Activated T-cell treated with anti-CD3 and anti-CD28 coated beads, Interleukin-2, amount 50 U/mL, for 24 hours (primary cell): ENCODE results near the gene STX7.

Experiments
- DNase-seq: peaks from one replicate; pipeline ENCODE4 v3.0.0-alpha.2; 2020
- H3K27ac Mint-ChIP-seq: 2 replicates; pipeline ENCODE4 v1.8.0; 2020; ENCODE audit warnings: mild to moderate bottlenecking, mixed read lengths
- H3K27me3 Mint-ChIP-seq: 2 replicates; pipeline ENCODE4 v1.8.0; 2020; ENCODE audit warnings: mixed read lengths
- H3K36me3 Mint-ChIP-seq: 2 replicates; pipeline ENCODE4 v1.8.0; 2020; ENCODE audit warnings: low read depth, mixed read lengths
- H3K4me1 Mint-ChIP-seq: 2 replicates; pipeline ENCODE4 v1.8.0; 2020; ENCODE audit warnings: low read depth, mixed read lengths
- H3K4me3 Mint-ChIP-seq: 2 replicates; pipeline ENCODE4 v1.8.0; 2020; ENCODE audit warnings: mild to moderate bottlenecking, moderate library complexity, mixed read lengths
- H3K9me3 Mint-ChIP-seq: 2 replicates; pipeline ENCODE4 v1.8.0; 2020; ENCODE audit warnings: mixed read lengths

The STX7 gene

GRCh38 chr6:132494954-132495353, 18.0 kb downstream of the STX7 start:
- Mint-ChIP-seq H3K27ac (peak overlapping the region; percentile 13), H3K27me3 (no peaks in the 10 kb centered on the region), H3K4me1 (peaks cover 45% of the 10 kb centered on the region), H3K4me3 (no peak overlapping the region), H3K9me3 (peaks cover 3% of the 10 kb centered on the region), H3K36me3 (peaks cover 37% of the 10 kb centered on the region)
- DNase-seq, result no peak

- peaks cover 3% of the 10 kb centered on the region for H3K9me3 Mint-ChIP-seq
- H3K27ac Mint-ChIP-seq, result no peak overlapping the region
- peaks cover 17% of the 10 kb centered on the region for H3K36me3 Mint-ChIP-seq
- DNase-seq, result no peak
- no peaks in the 10 kb centered on the region for H3K27me3 Mint-ChIP-seq
- peaks cover 40% of the 10 kb centered on the region for H3K4me1 Mint-ChIP-seq
- H3K4me3 Mint-ChIP-seq, result no peak overlapping the region
Measured at GRCh38 chr6:132491881-132492280, 21.0 kb downstream of the STX7 start.

GRCh38 chr6:132491303-132491702, 21.6 kb downstream of the STX7 start:
- DNase-seq, result no peak
- Mint-ChIP-seq H3K27me3 (no peaks in the 10 kb centered on the region), H3K4me1 (peaks cover 37% of the 10 kb centered on the region), H3K27ac (no peak overlapping the region), H3K4me3 (no peak overlapping the region), H3K36me3 (peaks cover 17% of the 10 kb centered on the region), H3K9me3 (peaks cover 3% of the 10 kb centered on the region)

DNA sequence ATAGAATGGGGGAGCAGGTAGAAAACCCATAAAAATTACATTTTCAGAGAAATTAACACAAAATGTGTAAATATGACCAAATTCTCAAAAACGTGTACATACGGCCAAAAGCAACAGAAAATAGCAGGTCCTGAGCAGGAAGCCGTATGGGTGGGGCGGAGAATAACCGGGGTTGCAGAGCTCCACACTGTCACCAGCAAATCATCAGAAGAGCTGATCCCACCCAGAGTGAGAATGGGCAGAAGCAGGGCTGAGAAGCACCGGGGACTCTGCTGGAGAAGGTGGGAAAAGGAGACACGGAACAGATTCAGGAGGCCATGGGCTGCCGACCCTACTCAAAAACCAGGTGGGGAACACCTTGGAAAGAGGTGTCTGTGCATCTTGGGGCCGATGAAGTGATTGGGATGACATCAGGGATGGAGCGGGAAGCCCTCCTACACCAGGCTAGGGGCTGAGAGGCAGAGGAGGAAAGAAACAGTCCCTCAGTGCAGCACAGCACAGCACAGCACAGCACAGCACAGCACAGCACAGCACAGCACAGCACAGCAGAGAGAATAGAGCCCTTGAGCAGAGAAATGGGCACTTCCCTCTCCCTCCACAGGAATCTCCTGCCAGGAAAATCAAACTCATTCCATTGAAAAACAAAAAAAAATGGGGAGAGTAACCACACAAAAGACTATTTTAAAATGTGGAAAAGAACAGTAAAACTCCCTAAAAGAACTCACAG, 22.3 kb downstream of the STX7 start:
- no peak overlapping the region for H3K27ac Mint-ChIP-seq
- H3K4me3 Mint-ChIP-seq, result no peak overlapping the region
- no peaks in the 10 kb centered on the region for H3K27me3 Mint-ChIP-seq
- H3K36me3 Mint-ChIP-seq, result peaks cover 17% of the 10 kb centered on the region
- H3K9me3 Mint-ChIP-seq, result peaks cover 3% of the 10 kb centered on the region
- DNase-seq, result no peak
- peaks cover 31% of the 10 kb centered on the region for H3K4me1 Mint-ChIP-seq

GRCh38 chr6:132490024-132490423, 22.9 kb downstream of the STX7 start:
- Mint-ChIP-seq H3K36me3 (peaks cover 17% of the 10 kb centered on the region), H3K9me3 (peaks cover 3% of the 10 kb centered on the region), H3K27me3 (no peaks in the 10 kb centered on the region), H3K4me1 (peaks cover 26% of the 10 kb centered on the region), H3K27ac (peak overlapping the region; percentile 5), H3K4me3 (no peak overlapping the region)
- no peak for DNase-seq

DNA sequence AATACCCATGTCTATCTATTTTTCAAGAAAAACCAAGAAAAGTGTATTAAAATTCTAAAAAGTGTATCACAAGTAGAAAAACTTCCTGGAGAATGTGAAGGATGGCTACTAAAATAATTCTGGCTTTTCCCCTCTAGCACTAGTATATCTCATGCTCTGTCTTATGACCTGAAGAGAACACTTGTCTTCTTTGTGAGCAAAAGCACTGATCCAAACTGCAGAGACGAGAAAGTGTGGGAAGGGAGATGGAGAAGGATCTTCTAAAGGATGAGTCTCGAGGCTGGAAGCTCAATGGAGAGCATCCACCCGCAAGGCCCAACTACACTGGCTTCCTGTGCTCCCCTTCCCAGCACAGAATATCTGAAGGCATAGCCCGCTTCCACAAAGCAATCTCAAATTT, 23.5 kb downstream of the STX7 start:
- Mint-ChIP-seq H3K4me3 (no peak overlapping the region), H3K4me1 (peaks cover 19% of the 10 kb centered on the region), H3K36me3 (peaks cover 11% of the 10 kb centered on the region), H3K27ac (no peak overlapping the region), H3K27me3 (no peaks in the 10 kb centered on the region), H3K9me3 (peaks cover 1% of the 10 kb centered on the region)
- no peak for DNase-seq

DNA sequence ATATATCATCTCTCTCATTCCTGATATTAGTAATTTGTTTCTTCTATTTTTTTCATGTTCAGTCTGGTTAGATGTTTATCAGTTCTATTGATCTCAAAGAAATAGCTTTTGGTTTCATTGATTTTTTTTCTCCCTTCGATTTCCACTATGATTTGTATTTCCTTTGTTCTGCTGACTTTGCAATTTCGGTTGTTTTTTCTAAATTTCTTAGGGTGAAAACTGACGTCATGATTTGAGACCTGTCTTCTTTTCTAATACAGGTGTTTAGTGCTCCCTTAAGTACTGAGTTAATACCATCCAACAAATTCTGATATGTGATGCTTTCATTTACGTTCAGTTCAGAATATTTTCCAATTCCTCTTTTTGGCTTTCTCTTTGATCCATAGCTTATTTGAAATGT, 25.2 kb downstream of the STX7 start:
- Mint-ChIP-seq H3K27me3 (no peaks in the 10 kb centered on the region), H3K4me1 (peaks cover 14% of the 10 kb centered on the region), H3K4me3 (no peak overlapping the region), H3K36me3 (no peaks in the 10 kb centered on the region), H3K27ac (peak overlapping the region; percentile 30), H3K9me3 (no peaks in the 10 kb centered on the region)
- no peak for DNase-seq

DNA sequence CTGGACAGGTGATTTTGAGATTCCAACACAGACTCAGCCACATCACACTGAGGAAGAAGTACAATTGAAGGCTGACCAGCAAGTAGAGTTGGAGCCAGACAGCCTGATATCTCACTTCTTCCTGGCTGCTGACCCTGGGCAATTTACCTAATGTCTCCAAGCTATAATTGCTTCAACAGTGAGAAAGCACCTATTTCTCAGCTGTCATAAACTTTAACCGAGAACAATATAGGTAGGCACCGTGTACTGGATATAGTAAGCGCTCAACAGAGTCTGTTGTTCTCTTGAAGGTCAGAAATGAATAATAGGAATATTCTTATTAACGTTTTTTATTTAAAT, 28.3 kb downstream of the STX7 start:
- Mint-ChIP-seq H3K4me3 (no peak overlapping the region), H3K36me3 (peaks cover 7% of the 10 kb centered on the region), H3K27ac (no peak overlapping the region), H3K4me1 (peaks cover 28% of the 10 kb centered on the region), H3K27me3 (no peaks in the 10 kb centered on the region), H3K9me3 (no peaks in the 10 kb centered on the region)
- DNase-seq, result no peak

GRCh38 chr6:132483779-132484679, 28.9 kb downstream of the STX7 start:
- DNase-seq, result no peak
- H3K27ac Mint-ChIP-seq, result no peak overlapping the region
- H3K4me3 Mint-ChIP-seq, result no peak overlapping the region

GRCh38 chr6:132482581-132482980, 30.3 kb downstream of the STX7 start:
- Mint-ChIP-seq H3K36me3 (peaks cover 7% of the 10 kb centered on the region), H3K9me3 (no peaks in the 10 kb centered on the region), H3K4me3 (no peak overlapping the region), H3K27ac (no peak overlapping the region), H3K4me1 (peaks cover 20% of the 10 kb centered on the region), H3K27me3 (no peaks in the 10 kb centered on the region)
- DNase-seq, result no peak

More at GRCh38 chr6:132483779-132484679, 28.9 kb downstream of the STX7 start:
- H3K9me3 Mint-ChIP-seq, result no peaks in the 10 kb centered on the region
- H3K27me3 Mint-ChIP-seq, result no peaks in the 10 kb centered on the region
- peaks cover 28% of the 10 kb centered on the region for H3K4me1 Mint-ChIP-seq
- H3K36me3 Mint-ChIP-seq, result peaks cover 7% of the 10 kb centered on the region

- DNase-seq, result no peak
- Mint-ChIP-seq H3K27ac (peak overlapping the region; percentile 4), H3K4me3 (no peak overlapping the region), H3K4me1 (peaks cover 20% of the 10 kb centered on the region), H3K36me3 (peaks cover 7% of the 10 kb centered on the region), H3K9me3 (no peaks in the 10 kb centered on the region), H3K27me3 (no peaks in the 10 kb centered on the region)
Measured at GRCh38 chr6:132481189-132481588, 31.7 kb downstream of the STX7 start.

- Mint-ChIP-seq H3K4me3 (no peak overlapping the region), H3K4me1 (peaks cover 18% of the 10 kb centered on the region), H3K9me3 (no peaks in the 10 kb centered on the region), H3K36me3 (peaks cover 7% of the 10 kb centered on the region), H3K27me3 (no peaks in the 10 kb centered on the region), H3K27ac (no peak overlapping the region)
- no peak for DNase-seq
Measured at GRCh38 chr6:132479131-132479530, 33.8 kb downstream of the STX7 start.

GRCh38 chr6:132478674-132479073, 34.2 kb downstream of the STX7 start:
- H3K9me3 Mint-ChIP-seq, result no peaks in the 10 kb centered on the region
- H3K4me3 Mint-ChIP-seq, result no peak overlapping the region
- H3K27ac Mint-ChIP-seq, result no peak overlapping the region
- peaks cover 7% of the 10 kb centered on the region for H3K36me3 Mint-ChIP-seq
- no peaks in the 10 kb centered on the region for H3K27me3 Mint-ChIP-seq
- peaks cover 14% of the 10 kb centered on the region for H3K4me1 Mint-ChIP-seq
- no peak for DNase-seq

DNA sequence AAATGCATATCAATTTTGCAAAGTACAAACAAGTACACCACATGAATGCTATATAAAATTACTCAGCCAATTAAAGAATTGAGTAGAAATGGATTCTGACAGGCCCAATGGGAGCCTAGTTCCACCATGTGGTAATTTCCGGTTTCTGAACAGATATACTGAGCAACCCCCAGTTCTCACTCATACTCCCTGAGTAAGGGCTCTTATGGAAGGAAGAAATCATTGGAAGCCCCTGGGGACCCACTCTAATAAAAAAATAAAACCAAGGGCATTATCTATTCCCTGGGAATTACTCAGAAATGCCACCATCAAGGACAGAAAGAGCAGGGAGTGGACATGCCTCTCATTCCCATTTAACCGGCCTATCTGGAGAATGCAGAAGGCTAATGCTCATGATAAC, 34.6 kb downstream of the STX7 start:
- Mint-ChIP-seq H3K27me3 (no peaks in the 10 kb centered on the region), H3K9me3 (no peaks in the 10 kb centered on the region), H3K4me1 (peaks cover 14% of the 10 kb centered on the region), H3K4me3 (no peak overlapping the region), H3K36me3 (peaks cover 7% of the 10 kb centered on the region), H3K27ac (no peak overlapping the region)
- DNase-seq, result no peak

DNA sequence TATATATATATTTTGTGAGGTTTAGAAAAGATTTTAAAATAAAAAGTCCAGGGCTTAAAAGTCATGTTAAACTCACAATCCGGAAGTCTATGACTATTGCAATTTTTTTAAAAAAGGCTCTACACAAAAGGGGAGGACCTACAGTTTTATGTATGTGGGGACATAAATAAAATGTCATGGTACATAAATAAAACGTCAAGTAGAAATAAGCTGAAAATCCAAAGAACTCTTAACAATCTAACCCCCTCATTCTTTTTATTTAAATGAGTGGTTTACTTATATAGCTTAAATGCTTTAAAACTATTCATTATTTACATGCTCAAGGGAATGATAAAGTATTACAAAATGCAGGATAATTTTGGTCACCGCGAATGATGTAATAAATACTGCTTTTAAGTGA, 36.2 kb downstream of the STX7 start:
- H3K27ac Mint-ChIP-seq, result no peak overlapping the region
- DNase-seq, result no peak
- no peaks in the 10 kb centered on the region for H3K9me3 Mint-ChIP-seq
- peaks cover 17% of the 10 kb centered on the region for H3K36me3 Mint-ChIP-seq
- no peak overlapping the region for H3K4me3 Mint-ChIP-seq
- H3K4me1 Mint-ChIP-seq, result peaks cover 12% of the 10 kb centered on the region
- no peaks in the 10 kb centered on the region for H3K27me3 Mint-ChIP-seq
